Stimulated activated CD8-positive, alpha-beta memory T cell treated with anti-CD3 and anti-CD28 coated beads, Interleukin-4, amount 100 ng/mL, for 4 hours (primary cell): ENCODE results near the gene NDST1.

Experiments used
- DNase-seq, 2 donors: peaks; one replicate each; pipeline ENCODE4 v3.0.0-alpha.2; 2020; ENCODE audit warnings: low read depth in 2 of 2, low spot score in 1 of 2

The NDST1 gene

DNA sequence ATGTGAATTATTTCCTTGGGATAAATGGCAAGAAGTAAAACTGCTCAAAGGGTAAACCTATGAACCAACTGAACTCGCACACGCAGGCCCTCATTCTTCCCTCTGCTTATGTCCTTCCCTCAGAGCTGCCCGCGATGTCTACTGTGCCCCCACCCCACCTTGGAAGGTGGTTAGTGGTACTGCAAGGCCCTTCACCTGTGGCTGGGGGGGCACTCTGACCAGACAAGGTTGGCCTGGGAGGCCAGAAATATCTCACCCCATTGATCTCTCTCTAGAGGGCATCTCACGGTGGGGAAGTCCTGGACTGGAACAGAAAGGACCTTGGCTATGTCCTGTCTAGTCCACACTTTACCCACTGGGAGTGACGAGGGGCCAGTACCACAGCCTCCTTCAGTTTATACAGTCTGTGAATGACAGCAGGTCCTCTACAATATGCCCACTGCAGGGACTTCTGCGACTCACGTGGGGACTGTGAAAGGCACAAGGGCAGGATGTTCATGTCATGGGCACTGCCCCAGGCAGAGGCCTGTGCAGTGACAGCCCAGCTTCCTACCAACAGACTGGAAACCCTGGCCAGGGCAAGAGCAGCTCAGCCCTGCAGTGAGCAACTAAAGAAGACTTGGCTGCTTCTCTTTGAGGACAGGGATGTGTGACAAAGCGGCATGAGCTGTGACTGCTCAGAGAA, 75.8 kb downstream of the NDST1 start:
- no peak for DNase-seq

DNA sequence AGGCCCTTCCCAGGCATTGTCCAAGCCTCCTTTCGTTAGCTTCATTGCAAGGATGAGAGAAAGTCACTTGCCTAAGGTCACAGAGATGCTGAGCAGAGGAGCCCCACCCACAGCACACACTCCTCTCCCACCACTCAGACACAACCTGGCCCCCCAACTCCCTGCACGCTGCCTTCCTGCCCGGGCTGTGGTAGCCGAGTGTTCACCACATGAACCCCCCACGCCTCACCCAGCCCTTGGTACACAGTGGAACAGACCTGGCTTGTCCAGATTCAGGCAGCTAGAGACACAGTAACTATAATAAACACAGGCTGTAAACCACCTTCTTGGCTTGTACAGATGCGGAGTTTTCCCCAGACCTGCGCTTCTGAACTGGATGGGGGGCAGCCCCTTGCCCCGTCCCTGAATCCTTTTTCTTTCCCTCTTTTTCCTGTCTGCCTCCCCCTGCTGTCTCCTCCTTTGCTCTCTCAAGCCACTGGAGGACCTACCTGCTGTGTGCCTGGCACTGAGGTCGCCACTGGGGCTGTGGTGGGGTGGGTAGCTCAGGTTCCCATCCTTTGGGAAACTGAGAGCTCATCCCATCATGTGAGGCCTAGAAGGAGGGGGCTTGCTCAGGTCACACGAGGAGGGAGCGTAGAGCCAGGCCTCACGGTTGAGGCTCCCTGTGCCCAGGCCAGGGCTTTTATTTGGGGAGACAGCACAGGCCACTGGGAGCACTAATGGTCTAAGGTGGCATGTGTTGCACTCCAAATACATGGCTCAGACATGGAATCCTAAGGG, 76.8 kb downstream of the NDST1 start:
- no peak for DNase-seq

- DNase-seq: no peak
Observed at GRCh38 chr5:150585781-150586341, 77.9 kb downstream of the NDST1 start.

- no peak for DNase-seq
Observed at GRCh38 chr5:150587016-150587415, 79.1 kb downstream of the NDST1 start.

GRCh38 chr5:150587856-150588595, 80.1 kb downstream of the NDST1 start:
- DNase-seq: no peak

- no peak for DNase-seq
Observed at GRCh38 chr5:150588596-150588890, 80.6 kb downstream of the NDST1 start.

DNA sequence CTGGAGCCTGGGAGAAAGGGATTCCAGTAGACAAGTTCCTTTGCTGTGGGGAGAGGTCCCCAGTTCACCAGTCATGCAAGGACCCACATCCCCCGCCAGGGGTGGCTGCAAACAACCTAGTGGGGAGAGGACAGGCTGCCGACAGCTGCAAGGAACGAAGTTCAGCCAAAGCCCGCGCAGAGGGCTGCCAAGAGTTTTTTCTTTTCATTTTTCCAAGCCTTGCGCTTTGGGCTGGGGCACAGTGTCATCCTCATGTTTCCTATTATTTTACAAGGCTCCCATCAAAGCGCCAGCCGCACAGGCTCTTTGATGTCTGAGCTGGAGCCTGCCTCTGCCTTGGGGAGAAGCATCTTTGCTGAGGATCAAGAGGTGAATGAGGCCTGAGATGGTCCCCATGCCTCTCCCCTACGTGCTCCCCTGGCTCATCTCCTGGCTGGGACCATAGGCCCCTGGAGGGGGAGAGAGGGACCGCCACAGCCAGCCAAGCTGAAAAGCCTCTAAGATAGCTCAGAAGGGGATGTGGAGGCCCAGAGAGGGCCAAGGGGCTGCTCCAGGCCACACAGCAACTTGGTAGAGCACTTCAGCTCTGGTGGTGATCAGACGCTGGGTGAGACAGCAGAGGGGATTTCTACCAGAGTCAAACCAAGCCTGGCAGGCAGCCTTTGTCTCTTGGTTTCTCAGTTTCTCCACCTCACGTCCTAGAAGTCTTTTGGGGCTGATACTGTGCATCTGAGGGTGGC, 82.1 kb downstream of the NDST1 start:
- DNase-seq: no peak

- DNase-seq: no peak
Observed at GRCh38 chr5:150590979-150591695, 83.2 kb downstream of the NDST1 start.

DNA sequence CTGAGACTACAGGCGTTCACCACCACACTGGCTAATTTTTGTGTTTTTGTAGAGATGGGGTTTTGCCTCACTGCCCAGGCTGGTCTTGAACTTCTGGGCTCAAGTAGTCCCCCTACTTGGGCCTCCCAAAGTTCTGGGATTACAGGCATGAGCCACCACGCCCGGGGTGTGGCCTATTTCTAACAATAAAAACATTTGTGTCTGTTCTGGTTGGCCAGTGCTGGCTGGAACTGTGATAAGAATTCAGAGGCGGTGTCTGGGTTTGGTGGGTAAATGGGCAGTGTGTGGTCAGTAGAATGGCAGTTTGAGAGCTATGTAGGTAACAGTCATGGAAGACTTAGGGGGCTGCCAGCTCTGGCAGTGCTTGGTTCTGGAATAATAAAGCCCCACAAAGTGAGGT, 85.7 kb downstream of the NDST1 start:
- no peak for DNase-seq

GRCh38 chr5:150593996-150594395, 86.1 kb downstream of the NDST1 start:
- no peak for DNase-seq

DNA sequence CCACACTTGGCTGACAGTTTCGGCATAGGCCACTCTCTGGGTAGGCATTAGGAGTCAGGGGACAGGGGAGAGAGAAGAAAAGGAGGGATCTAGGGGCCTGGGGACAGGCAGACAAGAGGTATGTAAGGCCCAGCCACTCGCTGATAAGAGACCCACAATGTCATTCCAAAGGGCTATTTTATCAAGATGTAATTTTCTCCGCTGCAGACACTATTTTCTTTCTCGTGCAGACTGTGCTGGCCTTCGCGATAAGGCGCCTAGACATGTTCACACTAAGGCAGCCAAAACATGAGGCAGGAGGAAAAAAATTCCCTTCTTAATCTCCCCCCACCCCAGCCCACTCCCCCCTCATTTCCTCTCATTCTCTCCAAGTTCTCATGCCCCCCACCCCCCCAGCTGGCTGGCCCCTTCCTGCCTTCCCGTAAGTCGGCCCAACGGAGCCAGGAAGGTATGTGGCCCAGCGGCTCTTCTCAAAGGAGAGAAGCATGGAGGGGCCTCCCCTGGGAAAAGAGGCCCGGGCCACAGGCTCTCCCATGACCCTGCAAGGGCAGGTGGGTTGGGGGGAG, 87.6 kb downstream of the NDST1 start:
- no peak for DNase-seq

GRCh38 chr5:150596313-150596712, 88.4 kb downstream of the NDST1 start:
- DNase-seq: no peak

- no peak for DNase-seq
Observed at GRCh38 chr5:150596826-150597225, 88.9 kb downstream of the NDST1 start.

GRCh38 chr5:150598006-150598405, 90.1 kb downstream of the NDST1 start:
- DNase-seq: no peak

- no peak for DNase-seq
Observed at GRCh38 chr5:150598821-150599273, 90.9 kb downstream of the NDST1 start.

DNA sequence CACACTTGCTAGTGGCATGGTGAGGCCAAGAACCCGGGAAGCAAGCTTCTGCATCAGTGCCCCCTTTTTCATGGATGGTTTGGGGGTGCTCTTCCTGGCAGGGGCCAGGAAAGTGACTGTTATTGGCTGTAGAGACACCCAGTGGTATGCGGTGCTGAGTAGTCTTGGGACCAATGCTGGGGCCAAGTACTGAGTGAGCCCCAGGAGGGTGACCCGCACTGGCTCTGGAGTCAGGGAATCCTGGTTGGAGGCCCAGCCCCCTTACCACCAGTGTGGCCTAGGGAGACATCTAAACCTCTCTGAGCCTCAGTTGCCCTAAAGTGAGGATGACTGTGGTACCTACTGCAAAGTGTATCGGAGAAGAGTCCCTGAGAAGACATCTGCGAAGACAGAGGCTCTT, 91.3 kb downstream of the NDST1 start:
- no peak for DNase-seq

GRCh38 chr5:150599917-150600511, 92.1 kb downstream of the NDST1 start:
- no peak for DNase-seq

DNA sequence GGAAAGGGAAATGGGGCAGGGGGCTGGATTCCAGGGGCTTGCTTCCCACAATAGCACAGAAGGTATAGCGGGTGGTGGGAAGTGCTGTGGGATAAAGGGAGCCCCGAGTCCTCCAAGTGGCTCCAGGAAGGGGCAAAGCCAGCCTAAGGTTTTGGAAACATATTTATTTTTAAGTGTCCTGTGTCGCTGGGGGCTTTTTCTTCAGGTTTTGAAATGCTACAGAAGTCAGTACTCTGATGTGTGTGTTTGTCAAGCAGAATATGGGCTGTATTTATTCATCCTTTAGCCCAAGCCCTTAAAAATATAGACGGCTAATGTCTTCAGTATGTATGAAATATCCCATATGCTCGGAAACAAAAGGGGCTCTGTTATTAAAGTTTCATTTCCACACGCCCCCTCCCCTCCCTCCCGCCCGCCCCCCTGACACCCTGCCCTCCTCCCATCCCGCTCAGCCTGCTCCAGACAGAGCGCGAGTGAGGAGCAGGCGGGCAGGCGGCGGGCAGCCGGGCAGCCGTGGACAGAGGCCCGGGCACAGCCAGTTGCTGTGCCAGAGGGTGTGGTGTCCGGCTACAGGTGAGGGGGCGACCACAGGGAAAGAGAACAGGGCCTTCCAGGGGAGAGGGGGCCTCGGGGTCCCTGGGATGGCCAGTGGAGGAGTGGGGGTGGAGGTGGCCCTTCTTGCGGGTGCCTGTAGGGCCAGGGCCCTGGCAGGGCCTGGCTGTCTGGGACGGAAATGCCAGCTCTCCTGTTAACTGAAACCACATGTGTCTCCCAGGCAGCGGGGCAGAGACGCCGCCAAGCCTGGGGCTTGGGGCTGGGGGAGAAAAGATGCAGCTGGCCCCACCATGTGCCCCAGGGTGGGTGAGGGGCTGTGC, 92.9 kb downstream of the NDST1 start:
- DNase-seq: no peak
